ENCODE results near the gene SLMAP.

DNA sequence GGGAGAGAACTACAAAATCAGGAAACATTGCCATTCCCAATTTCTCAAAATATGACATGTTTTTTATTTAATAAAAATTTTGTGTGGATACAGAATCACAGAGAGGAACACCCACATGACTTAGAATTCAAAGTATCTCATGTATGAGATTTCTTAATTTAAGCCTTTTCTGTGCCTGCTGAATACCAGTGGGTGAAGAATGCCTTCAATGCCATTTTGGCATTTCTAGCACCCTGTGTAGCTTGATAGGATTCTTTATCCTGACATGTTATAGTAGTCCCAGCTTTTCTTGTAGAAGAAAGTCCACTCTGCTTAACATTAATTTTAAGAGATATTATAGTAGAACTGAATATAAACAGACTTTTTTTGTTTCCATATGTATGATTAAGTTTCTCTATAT lies 3.1 kb upstream of the SLMAP start:
- no peak for TF ChIP-seq POLR2AphosphoS5 (IDR thresholded peaks at IDR 0.05; ENCODE audit: low read depth)
- TF ChIP-seq, protein P1, sequence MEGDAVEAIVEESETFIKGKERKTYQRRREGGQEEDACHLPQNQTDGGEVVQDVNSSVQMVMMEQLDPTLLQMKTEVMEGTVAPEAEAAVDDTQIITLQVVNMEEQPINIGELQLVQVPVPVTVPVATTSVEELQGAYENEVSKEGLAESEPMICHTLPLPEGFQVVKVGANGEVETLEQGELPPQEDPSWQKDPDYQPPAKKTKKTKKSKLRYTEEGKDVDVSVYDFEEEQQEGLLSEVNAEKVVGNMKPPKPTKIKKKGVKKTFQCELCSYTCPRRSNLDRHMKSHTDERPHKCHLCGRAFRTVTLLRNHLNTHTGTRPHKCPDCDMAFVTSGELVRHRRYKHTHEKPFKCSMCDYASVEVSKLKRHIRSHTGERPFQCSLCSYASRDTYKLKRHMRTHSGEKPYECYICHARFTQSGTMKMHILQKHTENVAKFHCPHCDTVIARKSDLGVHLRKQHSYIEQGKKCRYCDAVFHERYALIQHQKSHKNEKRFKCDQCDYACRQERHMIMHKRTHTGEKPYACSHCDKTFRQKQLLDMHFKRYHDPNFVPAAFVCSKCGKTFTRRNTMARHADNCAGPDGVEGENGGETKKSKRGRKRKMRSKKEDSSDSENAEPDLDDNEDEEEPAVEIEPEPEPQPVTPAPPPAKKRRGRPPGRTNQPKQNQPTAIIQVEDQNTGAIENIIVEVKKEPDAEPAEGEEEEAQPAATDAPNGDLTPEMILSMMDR (conservative IDR thresholded peaks at IDR 0.05; ENCODE audit: low read depth in 2 of 2), result no peak
- TF ChIP-seq, protein P2, sequence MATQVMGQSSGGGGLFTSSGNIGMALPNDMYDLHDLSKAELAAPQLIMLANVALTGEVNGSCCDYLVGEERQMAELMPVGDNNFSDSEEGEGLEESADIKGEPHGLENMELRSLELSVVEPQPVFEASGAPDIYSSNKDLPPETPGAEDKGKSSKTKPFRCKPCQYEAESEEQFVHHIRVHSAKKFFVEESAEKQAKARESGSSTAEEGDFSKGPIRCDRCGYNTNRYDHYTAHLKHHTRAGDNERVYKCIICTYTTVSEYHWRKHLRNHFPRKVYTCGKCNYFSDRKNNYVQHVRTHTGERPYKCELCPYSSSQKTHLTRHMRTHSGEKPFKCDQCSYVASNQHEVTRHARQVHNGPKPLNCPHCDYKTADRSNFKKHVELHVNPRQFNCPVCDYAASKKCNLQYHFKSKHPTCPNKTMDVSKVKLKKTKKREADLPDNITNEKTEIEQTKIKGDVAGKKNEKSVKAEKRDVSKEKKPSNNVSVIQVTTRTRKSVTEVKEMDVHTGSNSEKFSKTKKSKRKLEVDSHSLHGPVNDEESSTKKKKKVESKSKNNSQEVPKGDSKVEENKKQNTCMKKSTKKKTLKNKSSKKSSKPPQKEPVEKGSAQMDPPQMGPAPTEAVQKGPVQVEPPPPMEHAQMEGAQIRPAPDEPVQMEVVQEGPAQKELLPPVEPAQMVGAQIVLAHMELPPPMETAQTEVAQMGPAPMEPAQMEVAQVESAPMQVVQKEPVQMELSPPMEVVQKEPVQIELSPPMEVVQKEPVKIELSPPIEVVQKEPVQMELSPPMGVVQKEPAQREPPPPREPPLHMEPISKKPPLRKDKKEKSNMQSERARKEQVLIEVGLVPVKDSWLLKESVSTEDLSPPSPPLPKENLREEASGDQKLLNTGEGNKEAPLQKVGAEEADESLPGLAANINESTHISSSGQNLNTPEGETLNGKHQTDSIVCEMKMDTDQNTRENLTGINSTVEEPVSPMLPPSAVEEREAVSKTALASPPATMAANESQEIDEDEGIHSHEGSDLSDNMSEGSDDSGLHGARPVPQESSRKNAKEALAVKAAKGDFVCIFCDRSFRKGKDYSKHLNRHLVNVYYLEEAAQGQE (IDR thresholded peaks at IDR 0.05; ENCODE audit: unreplicated experiment), result no peak
- TF ChIP-seq EZH2 (IDR thresholded peaks at IDR 0.05; ENCODE audit: low read depth, unreplicated experiment), result no peak
- no peak for TF ChIP-seq CREB1 (CRISPR knock-in tag; IDR thresholded peaks at IDR 0.05; ENCODE audit: low read depth)
